ENCODE data around the gene DAW1.

Gene DAW1

DNA sequence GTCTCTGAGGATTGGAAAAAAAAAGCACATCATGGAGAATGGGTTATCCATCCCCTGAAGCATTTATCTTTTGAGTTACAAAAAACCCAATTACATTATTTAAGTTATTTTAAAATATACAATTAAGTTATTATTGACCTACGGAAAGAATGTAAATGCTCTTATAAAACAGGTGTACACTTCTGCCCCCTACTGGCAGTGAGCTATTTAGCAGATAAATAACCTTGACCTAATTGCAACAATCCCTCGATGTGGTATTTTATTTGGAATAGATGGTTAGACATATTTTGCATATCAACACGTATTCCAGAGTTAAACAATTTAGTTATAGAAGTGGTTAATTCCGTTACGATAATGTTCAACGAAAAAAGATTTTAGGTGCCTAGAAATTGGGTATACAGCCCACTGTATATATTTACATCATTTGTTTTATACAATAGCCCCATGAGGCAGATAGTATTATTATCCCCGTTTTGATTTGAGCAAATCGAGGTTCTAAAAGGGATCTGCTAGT is 9.1 kb upstream of the DAW1 start:
- DNase-seq (ENCODE audit: low read depth in 2 of 2), result no peak

- DNase-seq (ENCODE audit: low read depth in 2 of 2), result peak in 1 of 2 experiments; percentile 20
These were observed 8.5 kb upstream of the DAW1 start for GRCh38 chr2:227862741-227863588.

DNA sequence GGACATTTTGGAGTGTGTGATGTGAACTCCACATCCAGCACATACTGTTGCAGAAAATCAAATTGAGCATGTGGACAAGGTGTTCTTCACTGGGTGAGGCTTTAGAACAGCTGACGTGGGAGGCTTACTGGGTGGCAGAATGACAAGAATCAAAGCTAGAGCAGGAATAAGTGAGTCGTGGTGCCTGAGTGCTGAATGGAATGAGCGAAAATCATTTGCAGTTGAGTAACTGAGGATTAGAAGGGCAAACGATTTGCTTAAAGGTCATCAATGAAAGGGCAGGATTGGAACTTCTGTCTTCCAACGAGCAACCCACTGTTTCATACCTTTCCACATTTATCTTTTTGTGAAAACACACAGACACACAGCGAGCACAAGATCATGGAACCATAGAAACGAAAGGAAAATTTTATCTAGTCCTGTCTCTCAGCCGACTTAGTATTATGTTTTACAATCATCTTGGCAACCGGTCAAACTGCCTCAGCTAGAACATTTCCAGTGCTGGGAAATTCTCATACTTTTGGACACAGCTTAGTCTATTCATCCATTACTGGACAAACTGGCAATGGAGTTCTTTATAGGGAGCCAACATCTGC is 7.2 kb upstream of the DAW1 start:
- DNase-seq (ENCODE audit: low read depth in 2 of 2), result no peak

- DNase-seq (ENCODE audit: low read depth in 2 of 2), result no peak
These were observed 6.1 kb upstream of the DAW1 start for GRCh38 chr2:227865291-227865690.

- no peak for DNase-seq (ENCODE audit: low read depth in 2 of 2)
These were observed 4.0 kb upstream of the DAW1 start for GRCh38 chr2:227867386-227867785.

DNA sequence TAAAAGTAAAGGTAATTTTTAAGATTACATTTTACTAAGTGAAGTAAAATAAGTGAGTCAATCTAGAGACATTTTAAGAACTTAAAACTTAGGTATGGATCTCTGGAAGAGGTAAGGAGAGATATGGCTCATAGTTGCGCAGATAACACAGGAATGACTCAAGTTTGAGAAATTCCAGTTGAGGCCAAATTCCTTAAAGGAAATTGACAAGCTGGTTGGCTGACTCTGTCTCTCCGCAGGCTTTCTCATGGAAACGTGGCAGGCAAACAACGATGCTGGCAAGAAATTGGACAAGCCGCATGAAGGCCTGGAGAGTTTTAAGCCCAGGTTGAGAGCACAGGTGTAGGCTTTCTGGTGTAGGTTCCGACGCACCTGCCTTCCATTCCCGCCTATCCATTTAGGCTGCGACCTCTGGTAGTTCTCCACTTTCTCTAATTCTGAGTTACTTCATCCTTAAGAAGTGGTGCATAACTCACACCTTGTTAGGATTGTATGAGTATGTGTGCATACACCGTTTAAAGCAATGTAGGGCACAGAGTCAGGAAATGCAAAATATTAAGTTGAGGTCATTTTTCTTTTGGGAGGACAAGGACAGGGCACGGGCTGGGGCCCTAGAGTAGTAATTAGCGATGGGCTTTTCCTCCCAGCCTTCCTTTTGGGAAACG is 589 bp upstream of the DAW1 start:
- peak; percentile 64 to 67 for DNase-seq (ENCODE audit: low read depth in 2 of 2)

GRCh38 chr2:227872676-227873075 is 1.2 kb downstream of the DAW1 start:
- no peak for DNase-seq (ENCODE audit: low read depth in 2 of 2)

DNA sequence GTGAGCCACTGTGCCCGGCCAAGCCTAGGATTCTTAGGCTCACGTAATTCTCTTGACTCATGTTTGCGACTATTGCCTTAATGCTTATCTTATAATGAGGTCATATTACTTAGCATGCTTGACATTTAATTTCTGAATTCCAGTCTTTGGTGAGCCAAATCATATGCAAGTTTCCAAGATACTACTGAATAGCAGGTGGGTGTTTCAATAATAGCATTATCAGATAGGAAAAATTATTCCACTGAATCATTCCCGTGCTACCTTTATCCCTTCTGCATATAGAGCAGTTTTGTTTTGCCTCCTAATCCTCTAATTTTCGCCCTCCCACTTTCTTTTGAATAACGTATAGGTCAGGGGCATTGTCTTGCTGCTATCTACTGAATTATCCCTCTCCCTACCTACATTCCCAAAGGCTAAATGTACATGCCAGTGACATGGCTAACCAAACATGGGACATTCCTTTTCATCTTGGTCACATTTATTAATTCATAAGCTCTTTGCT is 4.9 kb downstream of the DAW1 start:
- no peak for DNase-seq (ENCODE audit: low read depth in 2 of 2)

DNA sequence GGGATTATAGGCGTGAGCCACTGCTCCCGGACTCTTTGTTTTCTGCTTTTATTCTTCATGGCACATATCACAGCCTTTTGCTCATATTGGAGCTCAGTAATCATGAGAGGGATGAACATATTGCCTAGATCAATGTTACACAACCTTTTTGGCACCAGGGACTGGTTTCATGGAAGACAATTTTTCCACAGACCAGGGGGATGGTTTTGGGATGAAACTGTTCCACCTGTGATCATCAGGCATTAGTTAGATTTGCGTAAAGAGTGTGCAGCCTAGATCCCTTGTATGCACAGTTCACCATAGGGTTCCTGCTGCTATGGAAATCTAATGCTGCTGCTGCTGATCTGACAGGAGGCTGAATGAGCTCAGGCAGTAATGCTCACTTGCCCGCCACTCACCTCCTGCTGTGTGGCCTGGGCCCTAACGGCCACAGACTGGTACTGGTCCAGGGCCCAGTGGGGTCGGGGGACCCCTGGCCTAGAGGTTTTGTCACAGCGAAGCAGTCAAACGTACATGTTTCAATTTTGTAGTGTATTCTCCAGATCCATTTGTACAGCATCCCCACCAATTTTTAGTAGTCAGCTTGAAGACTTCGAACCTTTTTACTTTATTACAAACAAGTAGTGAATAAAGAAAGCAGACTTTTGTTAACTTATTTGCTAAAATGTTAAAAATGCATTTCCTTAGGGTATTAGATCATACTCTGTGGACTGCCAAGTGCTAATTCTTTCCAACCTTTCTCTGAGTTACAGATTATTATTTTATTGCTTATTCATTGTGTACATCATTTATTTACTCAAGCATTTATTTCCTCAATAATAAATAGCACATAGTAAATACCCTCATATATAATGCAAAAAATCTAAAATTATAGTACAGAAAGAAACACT is 6.2 kb downstream of the DAW1 start:
- no peak for DNase-seq (ENCODE audit: low read depth in 2 of 2)

- no peak for DNase-seq (ENCODE audit: low read depth in 2 of 2)
These were observed 9.0 kb downstream of the DAW1 start for GRCh38 chr2:227880460-227880859.

DNA sequence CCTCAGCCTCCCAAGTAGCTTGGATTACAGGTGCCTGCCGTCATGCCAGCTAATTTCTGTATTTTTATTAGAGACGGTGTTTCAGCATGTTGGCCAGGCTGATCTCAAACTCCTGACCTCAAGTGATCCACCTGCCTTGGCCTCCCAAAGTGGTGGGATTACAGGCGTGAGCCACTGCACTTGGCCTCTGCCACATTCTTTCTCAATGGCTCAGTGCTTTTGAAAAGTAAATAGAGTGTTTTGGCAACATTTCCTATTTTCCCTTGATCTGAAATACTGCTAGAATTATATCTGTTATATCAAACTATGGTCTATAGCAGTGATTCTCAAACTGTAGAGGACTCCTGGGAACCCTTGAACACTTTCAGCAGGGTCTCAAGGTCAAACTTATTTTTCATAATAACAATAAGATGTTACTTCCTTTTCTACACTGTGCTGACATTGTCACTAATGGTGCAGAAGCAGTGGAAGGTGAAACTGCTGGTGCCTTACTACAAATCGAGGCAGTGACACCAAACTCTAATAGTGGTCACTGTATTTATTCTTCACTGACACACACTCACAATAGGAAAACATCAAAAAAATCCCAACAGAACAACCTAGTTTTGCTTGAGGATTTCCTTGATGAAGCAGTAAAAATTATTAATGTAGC is 10.6 kb downstream of the DAW1 start:
- no peak for DNase-seq (ENCODE audit: low read depth in 2 of 2)

DNA sequence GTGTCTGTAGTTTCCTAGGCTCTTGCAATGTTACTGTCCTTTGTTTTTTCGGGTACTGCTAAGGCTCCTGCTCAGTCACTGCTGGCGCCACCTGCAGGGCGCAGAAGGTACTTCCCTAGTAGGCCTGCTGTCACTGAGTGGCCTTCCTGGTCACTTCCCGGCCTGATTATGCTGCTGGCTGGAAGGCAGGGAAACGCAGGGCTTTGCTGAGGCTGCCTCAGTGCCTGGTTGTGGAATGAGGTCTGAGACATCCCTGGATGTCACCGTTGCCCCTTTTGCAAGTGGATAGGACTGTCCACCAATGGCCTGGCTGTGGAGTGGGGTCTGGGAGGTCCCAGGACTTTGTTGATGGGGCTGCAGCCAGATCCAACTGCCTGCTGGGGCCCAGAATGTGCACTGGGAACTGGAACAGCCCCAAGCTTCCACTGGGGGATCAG is 13.1 kb downstream of the DAW1 start:
- peak in 1 of 2 experiments; percentile 23 for DNase-seq (ENCODE audit: low read depth in 2 of 2)

GRCh38 chr2:227886149-227886548 is 14.7 kb downstream of the DAW1 start:
- no peak for DNase-seq (ENCODE audit: low read depth in 2 of 2)

GRCh38 chr2:227888289-227888688 is 16.9 kb downstream of the DAW1 start:
- no peak for DNase-seq (ENCODE audit: low read depth in 2 of 2)

- DNase-seq (ENCODE audit: low read depth in 2 of 2), result no peak
These were observed 17.9 kb downstream of the DAW1 start for GRCh38 chr2:227889336-227889735.

- DNase-seq (ENCODE audit: low read depth in 2 of 2), result no peak
These were observed 19.2 kb downstream of the DAW1 start for GRCh38 chr2:227890495-227891079.

DNA sequence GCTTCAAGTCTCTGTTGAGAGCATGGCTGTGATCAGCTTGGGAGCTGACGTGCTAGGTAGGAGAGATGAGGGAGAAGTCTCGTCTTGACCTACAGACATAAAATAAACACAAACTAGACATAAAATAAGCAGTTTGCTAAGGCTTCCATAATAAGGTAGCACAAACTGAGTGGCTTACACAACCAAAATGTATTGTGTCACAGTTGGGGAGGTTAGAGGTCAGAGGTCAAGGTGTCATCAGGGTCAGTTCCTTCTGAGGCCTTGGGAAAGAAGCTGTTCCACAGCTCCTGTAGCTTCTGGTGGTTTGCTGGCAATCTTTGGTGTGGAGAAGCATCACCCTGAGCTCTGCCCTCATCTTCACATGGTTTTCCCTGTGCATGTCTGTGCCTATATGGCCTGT is 20.2 kb downstream of the DAW1 start:
- no peak for DNase-seq (ENCODE audit: low read depth in 2 of 2)

- DNase-seq (ENCODE audit: low read depth in 2 of 2), result no peak
These were observed 31.9 kb downstream of the DAW1 start for GRCh38 chr2:227903381-227903780.

GRCh38 chr2:227906991-227907390 is 35.6 kb downstream of the DAW1 start:
- DNase-seq (ENCODE audit: low read depth in 2 of 2), result no peak

DNA sequence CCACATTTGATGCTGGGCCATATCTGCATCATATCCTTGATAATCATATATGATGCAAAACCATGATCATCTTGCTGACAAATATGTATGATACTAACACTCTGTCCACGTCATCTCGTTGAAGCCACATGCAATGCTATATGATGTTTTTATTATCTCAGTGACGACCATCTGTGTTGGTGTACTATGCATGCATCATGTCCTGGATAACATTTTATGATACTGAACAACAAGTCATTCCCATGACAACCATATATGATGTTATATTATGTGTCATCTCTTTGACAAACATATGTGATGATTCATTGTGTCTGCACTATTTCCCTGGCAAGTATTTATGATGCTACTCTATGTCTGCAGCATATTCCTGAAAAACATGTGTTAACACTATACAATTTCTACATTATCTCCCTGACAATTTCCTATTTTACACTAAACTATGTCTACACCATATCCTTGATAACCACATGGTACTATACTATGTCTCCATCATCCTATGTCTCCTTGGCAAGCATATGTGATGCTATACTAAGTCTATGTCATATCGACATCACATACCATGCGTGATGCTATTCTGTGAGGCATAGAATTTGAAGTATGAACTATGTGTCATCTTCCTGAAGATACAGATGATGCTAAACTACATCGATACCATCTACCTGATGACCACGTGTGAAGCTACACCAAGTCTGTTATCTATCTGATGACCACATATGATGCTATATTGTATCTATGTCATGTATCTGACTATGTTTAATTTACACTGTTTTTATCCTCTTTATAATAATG is 37.0 kb downstream of the DAW1 start:
- DNase-seq (ENCODE audit: low read depth in 2 of 2), result no peak
